Neural crest cell (in vitro differentiated cells): Measurements from ENCODE around the gene PSMG3. TPM values are rescaled to one million over a fixed set of nuclear protein-coding genes. Genes with fewer than 3 reads are reported as not detected.

ENCODE experiments used
- DNase-seq: peaks from one replicate; pipeline ENCODE4 v3.0.0; 2021; ENCODE audit warnings: low read depth, mixed read lengths, low spot score
- H3K27ac Mint-ChIP-seq: one replicate; pipeline ENCODE4 v1.8.0; 2021; ENCODE audit warnings: mild to moderate bottlenecking, mixed read lengths; ENCODE audit not compliant: unreplicated experiment
- H3K27me3 Mint-ChIP-seq: 2 replicates; pipeline ENCODE4 v1.8.0; 2021; ENCODE audit warnings: low read depth, mild to moderate bottlenecking, mixed read lengths
- H3K36me3 Mint-ChIP-seq: 2 replicates; pipeline ENCODE4 v1.8.0; 2021; ENCODE audit warnings: low read depth, mild to moderate bottlenecking, mixed read lengths
- H3K4me1 Mint-ChIP-seq: 2 replicates; pipeline ENCODE4 v1.8.0; 2021; ENCODE audit warnings: mixed read lengths
- H3K4me3 Mint-ChIP-seq: one replicate; pipeline ENCODE4 v1.8.0; 2021; ENCODE audit warnings: mild to moderate bottlenecking, mixed read lengths
- H3K9me3 Mint-ChIP-seq: 2 replicates; pipeline ENCODE4 v1.8.0; 2021; ENCODE audit warnings: mixed read lengths
- CTCF ChIP-seq: fragments of 200-600 bp; sonication (generic); conservative IDR thresholded peaks from 2 replicates; pipeline ENCODE4 v1.5.0; 2021; ENCODE audit warnings: antibody characterized with exemption, mild to moderate bottlenecking
- total RNA-seq: library from RNA; stranded (reverse); gene quantifications from 2 replicates; pipeline ENCODE4 v1.2.1, GENCODE V29; 2021

The PSMG3 gene
- total RNA-seq, 1 donor from 2014 or later: 57.8 TPM

DNA sequence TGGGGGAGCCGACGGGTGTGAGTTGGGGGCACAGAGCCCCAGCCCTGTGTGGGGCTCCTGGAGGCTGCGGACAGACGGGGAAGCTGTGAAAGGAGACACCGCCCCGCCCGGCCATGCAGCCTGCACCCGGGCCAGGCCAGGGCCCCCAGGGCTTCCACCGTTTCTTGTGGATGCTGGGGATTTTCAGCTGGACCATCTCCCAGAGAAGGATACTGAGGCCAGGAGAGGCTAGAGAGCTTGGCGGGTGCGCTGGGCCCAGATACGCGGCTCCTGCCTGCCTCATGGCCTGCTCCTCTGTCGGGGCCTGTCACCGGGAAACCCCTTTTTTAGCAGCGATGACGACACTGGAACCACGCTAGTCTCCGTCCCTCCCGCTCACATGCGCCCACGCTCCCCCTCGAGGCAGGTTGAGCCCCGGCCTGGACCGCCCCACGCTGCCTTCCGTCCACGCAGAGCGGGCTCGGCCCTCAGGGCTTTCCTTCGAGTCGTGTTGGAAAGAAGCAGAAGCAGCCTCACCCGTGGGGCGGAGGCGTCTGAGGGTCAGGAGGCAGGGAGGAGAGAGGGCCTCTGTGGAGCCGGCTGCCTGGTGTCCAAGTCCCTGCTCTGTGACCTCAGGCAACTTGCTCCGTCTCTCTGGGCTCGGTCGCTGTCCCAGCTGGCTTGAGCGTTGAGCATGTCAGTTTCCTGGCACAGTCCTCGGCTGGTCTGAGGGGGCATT, 25.5 kb downstream of the PSMG3 start:
- Mint-ChIP-seq H3K4me1 (no peaks in the 10 kb centered on the region), H3K27me3 (no peaks in the 10 kb centered on the region), H3K36me3 (no peaks in the 10 kb centered on the region), H3K4me3 (no peak overlapping the region), H3K27ac (no peak overlapping the region), H3K9me3 (no peaks in the 10 kb centered on the region)
- TF ChIP-seq CTCF: no peak
- DNase-seq: no peak

GRCh38 chr7:1543826-1544177, 26.0 kb downstream of the PSMG3 start:
- no peak for TF ChIP-seq CTCF
- DNase-seq: no peak
- Mint-ChIP-seq H3K27ac (no peak overlapping the region), H3K27me3 (no peaks in the 10 kb centered on the region), H3K4me1 (no peaks in the 10 kb centered on the region), H3K9me3 (no peaks in the 10 kb centered on the region), H3K36me3 (no peaks in the 10 kb centered on the region), H3K4me3 (no peak overlapping the region)

DNA sequence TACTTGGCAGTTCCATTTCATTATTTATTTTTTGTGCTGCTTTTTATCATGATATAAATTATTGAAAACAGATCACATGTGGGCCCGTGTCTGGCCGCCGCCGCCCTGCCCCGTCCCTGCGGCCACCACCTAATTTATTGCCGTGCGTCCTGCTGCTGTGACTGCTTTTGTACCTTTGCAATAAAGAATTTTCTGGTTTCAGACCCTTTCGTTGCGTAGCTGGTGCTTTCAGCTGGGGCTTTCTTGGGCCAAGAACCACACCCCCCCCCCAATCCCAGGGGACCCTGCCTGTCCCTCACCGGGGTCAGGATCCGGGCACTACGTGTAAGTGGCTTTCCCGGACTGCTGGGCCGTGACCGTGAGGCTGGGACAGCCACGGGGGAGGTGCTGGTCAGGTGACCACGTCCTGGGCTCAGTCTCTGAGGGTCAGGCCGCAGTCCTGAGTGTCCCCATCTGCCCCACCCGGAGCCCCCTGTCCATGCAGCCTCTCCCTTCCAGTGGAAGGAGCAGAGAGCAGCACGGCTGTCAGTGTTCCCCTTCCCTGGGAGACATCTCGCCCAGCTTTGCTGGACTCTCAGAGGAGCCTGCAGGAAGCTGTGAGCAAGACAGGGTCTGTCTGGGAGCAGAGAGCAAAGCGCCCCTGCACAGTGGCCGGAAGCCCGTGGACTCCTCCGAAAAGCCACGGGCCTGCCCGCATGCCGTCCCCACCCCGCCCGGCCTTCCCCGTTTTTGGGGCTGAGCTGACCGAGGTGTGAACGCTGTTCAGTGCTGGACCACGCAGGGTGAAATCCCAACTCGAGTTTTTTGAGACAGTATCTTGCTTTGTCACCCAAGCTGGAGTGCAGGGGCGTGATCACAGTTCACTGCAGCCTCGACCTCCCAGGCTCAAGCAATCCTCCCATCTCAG, 26.7 kb downstream of the PSMG3 start:
- Mint-ChIP-seq H3K4me3 (no peak overlapping the region), H3K27me3 (no peaks in the 10 kb centered on the region), H3K4me1 (peaks cover 1% of the 10 kb centered on the region), H3K27ac (no peak overlapping the region), H3K9me3 (no peaks in the 10 kb centered on the region), H3K36me3 (no peaks in the 10 kb centered on the region)
- TF ChIP-seq CTCF: no peak
- DNase-seq: no peak

- H3K36me3 Mint-ChIP-seq: no peaks in the 10 kb centered on the region
- no peak overlapping the region for H3K27ac Mint-ChIP-seq
- peaks cover 3% of the 10 kb centered on the region for H3K27me3 Mint-ChIP-seq
These were observed 27.5 kb downstream of the PSMG3 start for GRCh38 chr7:1542329-1542728.

More at GRCh38 chr7:1542329-1542728, 27.5 kb downstream of the PSMG3 start:
- Mint-ChIP-seq H3K4me3 (no peak overlapping the region), H3K4me1 (peaks cover 5% of the 10 kb centered on the region), H3K9me3 (no peaks in the 10 kb centered on the region)
- TF ChIP-seq CTCF: no peak
- DNase-seq: no peak
